ENCODE data around the gene GPX1.
"Not testable (repeated sequence)": the region's sequence is repeated elsewhere in the genome, so short reads cannot be mapped to it uniquely, and the experiment has no call there.

Gene GPX1

GRCh38 chr3:49352890-49353421 lies 5.2 kb downstream of the GPX1 start:
- DNase-seq (ENCODE audit: insufficient read length, low spot score) (no peak), FAIRE-seq (no peak)
- TF ChIP-seq, protein P1, sequence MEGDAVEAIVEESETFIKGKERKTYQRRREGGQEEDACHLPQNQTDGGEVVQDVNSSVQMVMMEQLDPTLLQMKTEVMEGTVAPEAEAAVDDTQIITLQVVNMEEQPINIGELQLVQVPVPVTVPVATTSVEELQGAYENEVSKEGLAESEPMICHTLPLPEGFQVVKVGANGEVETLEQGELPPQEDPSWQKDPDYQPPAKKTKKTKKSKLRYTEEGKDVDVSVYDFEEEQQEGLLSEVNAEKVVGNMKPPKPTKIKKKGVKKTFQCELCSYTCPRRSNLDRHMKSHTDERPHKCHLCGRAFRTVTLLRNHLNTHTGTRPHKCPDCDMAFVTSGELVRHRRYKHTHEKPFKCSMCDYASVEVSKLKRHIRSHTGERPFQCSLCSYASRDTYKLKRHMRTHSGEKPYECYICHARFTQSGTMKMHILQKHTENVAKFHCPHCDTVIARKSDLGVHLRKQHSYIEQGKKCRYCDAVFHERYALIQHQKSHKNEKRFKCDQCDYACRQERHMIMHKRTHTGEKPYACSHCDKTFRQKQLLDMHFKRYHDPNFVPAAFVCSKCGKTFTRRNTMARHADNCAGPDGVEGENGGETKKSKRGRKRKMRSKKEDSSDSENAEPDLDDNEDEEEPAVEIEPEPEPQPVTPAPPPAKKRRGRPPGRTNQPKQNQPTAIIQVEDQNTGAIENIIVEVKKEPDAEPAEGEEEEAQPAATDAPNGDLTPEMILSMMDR (IDR thresholded peaks at IDR 0.05; ENCODE audit: insufficient read depth, missing control alignments), result no peak

DNA sequence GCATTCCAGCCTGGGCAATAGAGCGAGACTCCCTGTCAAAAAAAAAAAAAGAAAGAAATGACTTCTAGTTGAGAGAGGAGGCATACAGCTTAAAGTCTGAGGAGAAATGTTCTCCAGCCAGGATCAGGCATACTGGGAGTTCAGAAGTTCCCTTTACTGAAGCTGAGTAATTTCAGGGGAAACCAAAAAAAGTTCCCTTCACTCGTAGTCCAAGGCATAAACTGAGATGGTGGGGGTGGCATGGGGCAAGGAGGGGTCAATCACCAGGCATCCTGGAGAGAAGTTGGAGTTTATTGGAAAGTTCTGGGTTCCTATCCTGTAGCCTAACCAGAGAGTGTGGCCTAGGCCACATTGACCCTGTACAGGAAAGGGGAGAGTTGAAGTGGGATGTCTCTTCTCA lies 5.9 kb downstream of the GPX1 start:
- FAIRE-seq (no peak), DNase-seq (ENCODE audit: insufficient read length, low spot score) (no peak)
- TF ChIP-seq, protein P1 (IDR thresholded peaks at IDR 0.05; ENCODE audit: insufficient read depth, missing control alignments), result no peak

DNA sequence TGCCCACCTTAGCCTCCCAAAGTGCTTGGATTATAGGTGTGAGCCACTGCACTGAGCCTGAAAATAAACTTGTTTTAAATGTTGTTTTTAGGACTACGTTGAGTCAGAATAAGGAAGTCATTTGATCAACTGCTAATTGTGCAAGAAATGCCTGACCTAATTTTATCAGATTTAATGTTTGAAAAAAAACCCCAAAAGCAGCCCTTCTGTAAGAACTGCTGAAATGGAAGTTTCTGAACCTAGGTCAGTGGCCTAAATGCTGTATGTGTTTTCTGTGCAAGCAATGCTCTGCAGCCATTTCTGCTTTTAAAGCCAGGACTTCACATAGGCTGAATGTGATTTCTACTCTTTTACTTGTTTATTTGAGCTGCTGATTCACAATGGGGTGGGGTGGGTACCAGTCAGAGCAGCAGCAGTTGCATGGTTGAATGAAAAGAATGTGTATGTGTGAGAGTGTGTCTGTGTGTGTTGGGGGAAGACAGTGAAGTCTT lies 6.6 kb downstream of the GPX1 start:
- FAIRE-seq (no peak), DNase-seq (ENCODE audit: insufficient read length, low spot score) (no peak)
- TF ChIP-seq, protein P1 (IDR thresholded peaks at IDR 0.05; ENCODE audit: insufficient read depth, missing control alignments), result no peak

- DNase-seq (ENCODE audit: insufficient read length, low spot score) (no peak), FAIRE-seq (no peak)
- TF ChIP-seq, protein P1 (IDR thresholded peaks at IDR 0.05; ENCODE audit: insufficient read depth, missing control alignments), result no peak
Measured at GRCh38 chr3:49349348-49350114, 8.6 kb downstream of the GPX1 start.

- not testable (repeated sequence) for DNase-seq (ENCODE audit: insufficient read length, low spot score); FAIRE-seq
Measured at GRCh38 chr3:49348361-49348760, 9.8 kb downstream of the GPX1 start.

- DNase-seq (ENCODE audit: insufficient read length, low spot score) (no peak), FAIRE-seq (no peak)
- TF ChIP-seq, protein P1 (IDR thresholded peaks at IDR 0.05; ENCODE audit: insufficient read depth, missing control alignments), result no peak
Measured at GRCh38 chr3:49346797-49347251, 11.3 kb downstream of the GPX1 start.

DNA sequence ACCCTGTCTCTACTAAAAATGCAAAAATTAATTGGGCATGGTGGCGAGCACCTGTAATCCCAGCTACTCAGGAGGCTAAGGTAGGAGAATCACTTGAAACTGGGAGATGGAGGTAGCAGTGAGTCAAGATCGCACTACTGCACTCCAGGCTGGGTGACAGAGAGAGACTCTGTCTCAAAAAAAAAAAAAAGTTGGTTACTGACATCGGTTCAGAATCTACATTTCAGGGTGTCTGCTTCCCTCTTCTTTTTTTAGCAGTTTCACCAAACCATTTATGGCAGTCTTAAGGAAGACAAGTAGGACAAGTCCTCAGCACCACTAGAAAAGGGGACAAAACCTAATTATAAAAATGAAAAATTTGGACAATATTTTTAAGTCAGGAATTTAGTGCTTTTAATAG lies 15.0 kb downstream of the GPX1 start:
- TF ChIP-seq, protein P1 (IDR thresholded peaks at IDR 0.05; ENCODE audit: insufficient read depth, missing control alignments), result no peak
- DNase-seq (ENCODE audit: insufficient read length, low spot score), result no peak
- FAIRE-seq, result no peak
